GM12872 (cell line): ENCODE results near the gene VSIG1.

Experiments
- TF ChIP-seq, protein P1 (sequence below): IDR thresholded peaks from 3 replicates; pipeline ENCODE4 v1.5.1; 2011; ENCODE audit warnings: low read depth, mild to moderate bottlenecking, low read length, moderate library complexity; ENCODE audit not compliant: insufficient read depth

Gene VSIG1

DNA sequence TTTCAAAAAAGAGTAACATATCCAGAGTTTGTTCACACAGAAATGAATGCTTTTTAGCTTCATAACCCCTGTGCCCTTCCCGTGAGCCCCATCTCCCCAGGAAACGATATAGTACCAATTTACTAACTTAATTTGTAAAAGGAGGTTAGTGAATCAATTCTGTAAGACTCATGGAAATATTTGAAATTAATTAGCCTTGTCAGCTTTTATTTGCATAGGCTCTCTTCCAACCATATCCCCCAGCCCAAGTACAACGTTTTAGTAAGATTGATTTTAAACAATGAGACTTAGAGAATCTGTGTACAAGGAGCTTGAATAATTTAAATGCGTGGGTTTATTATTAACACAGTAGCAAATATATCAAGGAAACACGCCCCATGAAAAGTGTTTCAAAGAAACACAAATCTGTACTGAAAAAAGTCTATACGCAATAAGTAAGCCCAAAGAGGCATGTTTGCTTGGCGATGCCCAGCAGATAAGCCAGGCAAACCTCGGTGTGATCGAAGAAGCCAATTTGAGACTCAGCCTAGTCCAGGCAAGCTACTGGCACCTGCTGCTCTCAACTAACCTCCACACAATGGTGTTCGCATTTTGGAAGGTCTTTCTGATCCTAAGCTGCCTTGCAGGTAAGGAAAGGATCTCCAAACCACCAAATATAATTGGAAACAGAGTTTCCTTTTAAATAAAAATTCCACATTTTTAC lies at the start of gene VSIG1:
VSIG1 (plus strand) TSS at position 512 of the 703 bp plus-strand sequence; CDS start at position 578, 66 bp downstream.
- TF ChIP-seq, protein P1, sequence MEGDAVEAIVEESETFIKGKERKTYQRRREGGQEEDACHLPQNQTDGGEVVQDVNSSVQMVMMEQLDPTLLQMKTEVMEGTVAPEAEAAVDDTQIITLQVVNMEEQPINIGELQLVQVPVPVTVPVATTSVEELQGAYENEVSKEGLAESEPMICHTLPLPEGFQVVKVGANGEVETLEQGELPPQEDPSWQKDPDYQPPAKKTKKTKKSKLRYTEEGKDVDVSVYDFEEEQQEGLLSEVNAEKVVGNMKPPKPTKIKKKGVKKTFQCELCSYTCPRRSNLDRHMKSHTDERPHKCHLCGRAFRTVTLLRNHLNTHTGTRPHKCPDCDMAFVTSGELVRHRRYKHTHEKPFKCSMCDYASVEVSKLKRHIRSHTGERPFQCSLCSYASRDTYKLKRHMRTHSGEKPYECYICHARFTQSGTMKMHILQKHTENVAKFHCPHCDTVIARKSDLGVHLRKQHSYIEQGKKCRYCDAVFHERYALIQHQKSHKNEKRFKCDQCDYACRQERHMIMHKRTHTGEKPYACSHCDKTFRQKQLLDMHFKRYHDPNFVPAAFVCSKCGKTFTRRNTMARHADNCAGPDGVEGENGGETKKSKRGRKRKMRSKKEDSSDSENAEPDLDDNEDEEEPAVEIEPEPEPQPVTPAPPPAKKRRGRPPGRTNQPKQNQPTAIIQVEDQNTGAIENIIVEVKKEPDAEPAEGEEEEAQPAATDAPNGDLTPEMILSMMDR, result no peak

DNA sequence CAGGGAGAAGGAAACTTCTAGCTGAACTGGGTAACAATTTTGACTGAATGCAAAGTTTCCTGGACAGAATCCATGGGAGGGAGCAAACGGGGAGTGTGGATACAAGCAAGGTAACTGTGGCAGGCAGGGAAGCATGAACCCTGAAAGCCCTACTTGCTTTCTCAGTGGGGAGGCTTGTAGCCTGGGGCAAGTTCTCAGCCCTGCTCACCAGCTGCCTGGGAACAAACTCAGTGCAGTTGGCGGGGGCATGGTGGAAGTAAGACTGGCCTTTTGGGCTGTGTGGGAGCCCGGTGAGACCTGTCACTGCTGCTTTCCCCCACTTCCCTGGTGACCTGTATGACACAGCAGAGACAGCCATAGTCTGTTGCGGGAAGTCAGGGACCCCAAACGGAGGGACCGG lies 48.7 kb upstream of the VSIG1 start:
- TF ChIP-seq, protein P1, result no peak

DNA sequence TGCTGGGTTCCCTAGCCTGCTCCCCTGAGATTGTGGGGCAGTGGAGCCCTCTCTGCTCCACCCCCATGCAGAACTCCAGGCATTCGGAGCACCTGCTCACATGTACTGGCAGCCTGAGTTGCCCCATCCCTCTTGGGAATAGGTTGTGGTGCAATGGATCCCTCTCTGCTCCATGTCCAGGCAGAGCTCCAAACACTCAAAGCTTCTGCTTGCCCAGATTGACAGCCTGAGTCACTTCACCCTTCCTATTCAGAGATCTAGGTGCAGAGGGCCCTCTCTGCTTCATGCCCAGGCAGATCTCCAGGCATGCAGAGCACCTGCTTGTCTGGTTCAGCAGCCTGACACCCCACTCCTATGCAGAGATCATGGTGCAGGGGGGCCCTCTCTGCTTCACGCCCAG lies 44.1 kb upstream of the VSIG1 start:
- TF ChIP-seq, protein P1, result no peak

DNA sequence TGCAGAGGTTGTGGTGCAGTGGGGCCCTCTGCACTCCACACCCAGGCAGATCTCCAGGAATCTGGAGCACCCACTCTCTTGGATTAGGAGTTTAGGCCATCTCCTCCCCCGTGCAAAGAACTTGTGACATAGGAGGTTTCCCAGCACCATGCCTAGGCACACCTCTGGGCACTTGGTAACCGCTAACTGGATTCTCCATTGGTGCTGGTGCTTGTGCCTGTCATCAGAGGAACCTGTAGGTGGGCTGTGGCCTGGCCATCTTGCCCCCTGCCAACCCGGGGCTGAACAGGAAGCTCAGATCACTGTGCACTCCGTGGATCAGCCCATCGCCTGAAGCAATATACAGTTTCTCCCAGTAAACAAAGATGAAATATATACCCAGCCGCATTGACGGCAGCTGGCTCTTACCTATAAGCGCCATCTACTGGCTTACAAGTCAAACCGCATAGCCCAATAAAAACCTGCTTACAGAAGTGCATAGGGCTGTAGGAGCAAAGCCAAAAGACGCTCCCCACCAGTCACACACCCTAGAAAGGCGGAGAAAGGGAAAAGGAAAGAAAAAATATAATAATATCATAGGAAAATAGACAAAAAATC lies 43.5 kb upstream of the VSIG1 start:
- TF ChIP-seq, protein P1, result peak; percentile 62

DNA sequence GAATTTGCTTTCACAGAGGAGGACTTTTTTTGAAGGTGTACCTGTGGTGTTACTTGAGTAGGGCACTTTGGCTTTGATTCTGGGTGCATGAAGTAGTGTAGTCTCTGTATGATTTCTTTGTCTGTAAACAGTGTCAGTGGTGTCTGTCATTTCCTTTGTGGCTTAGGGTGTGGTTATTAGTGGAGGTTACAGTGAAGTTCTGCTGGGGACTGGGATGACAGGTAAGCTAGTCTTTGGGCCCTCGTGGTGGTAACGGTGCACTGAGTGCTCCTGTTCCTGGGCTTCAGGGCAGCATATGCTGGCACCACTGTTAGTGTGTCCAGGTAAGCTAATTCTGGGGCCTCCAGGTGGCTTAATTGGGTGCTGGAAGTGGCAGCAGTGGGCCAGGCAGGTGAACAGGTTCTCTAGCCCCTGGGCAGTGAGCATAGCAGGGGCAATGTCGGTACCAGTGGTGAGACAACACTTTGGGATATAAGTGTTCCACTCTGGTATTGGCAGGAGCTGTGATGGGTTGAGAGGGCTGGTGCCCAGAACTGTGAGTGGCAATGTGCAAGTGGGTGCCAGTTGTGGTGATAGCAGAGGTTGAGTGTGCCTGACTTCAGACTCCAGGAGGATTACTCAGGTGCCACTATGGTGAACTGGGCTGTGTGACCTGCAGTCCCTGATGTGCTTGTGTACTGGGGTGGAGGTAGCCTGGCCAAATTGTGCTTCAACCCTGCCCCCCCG lies 26.0 kb upstream of the VSIG1 start:
- TF ChIP-seq, protein P1, result no peak

DNA sequence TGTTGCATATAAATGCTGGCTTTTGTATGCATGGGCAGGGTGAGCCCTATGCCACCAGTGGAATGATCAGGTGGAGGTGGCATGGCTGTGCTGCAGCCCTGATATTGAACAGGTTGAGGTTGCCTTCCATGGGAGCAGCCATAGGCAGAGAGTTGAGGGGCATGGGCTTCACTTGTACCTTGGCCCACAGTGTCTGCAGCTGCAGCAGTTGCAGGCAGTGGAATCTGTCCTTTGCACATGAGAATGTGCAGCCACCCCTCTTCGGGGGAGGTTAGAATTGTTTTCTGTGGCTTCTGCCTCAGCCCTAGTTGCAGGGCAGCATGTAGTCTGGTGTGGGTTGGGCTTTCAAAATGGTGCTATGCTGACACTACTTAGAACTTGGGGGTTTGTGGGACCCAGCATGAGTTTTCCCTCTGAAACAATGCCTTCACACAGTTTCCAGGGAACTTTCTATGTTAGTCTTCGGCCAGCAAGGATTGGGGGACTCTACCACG lies 25.4 kb upstream of the VSIG1 start:
- TF ChIP-seq, protein P1, result no peak

DNA sequence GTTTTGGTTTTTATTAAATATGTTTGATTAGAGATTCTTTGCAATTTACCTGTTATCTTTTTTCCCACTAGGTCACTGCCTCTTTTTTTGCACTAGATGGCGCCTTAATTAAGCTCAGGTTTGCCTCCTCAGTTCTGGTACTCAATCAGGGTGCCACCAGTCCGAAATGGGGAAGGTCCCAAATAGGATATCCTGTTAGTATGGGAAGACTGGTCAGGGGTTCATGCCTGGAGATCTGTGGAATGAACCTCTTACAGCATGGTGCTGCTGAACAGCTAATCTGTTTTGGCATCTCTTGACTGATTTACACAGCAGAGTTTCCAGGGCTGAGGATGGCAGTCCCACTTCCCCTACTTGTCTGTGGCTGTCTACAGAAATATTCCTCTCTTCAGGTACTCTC lies 24.2 kb upstream of the VSIG1 start:
- TF ChIP-seq, protein P1, result peak; percentile 49
